ENCODE data around the gene MYCBP.

DNA sequence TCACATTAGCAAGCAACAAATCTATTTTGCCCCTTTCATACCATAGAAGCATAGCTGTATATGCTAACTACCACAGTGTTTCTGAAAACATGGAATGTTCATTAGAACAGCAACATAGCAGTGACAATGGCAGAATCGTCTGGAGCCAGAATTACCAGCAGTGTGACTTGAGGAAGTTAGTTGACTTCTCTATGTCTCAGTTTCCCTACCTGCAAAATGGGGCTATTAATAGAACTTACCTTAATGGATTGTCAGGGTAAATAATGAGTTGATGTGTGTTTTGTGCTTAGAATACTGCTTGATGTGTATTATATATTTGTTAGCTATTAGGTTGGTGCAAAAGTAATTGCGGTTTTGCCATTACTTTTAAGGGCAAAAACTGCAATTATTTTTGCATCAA, 23.0 kb upstream of the MYCBP start:
- TF ChIP-seq CTCF (IDR thresholded peaks at IDR 0.05) (no peak), POLR2A (IDR thresholded peaks at IDR 0.05) (no peak), POLR2AphosphoS5 (IDR thresholded peaks at IDR 0.05) (no peak)

Measured in sigmoid colon (tissue), 4 donors.